Airway epithelial cell (primary cell): ENCODE data around the gene APOBEC4. TPM values are rescaled to one million over a fixed set of nuclear protein-coding genes. Genes with fewer than 3 reads are reported as not detected.

Source experiments
- total RNA-seq: library from RNA; depleted of rRNA; stranded (reverse); fragments of >200 nt; gene quantifications from 2 replicates; pipeline ENCODE4 v1.2.3, GENCODE V29; 2015

APOBEC4 gene
- not detected in 2 replicates for total RNA-seq

GRCh38 chr1:183652547-183653461 lies at the start of gene APOBEC4:
TSS of gene APOBEC4 (minus strand) at chr1:183653316. CDS start at chr1:183648781, 4,535 bp downstream.

GRCh38 chr1:183635606-183636333 lies 17.3 kb downstream of the APOBEC4 start, which contains the start of gene ARPC5:
TSS of gene ARPC5 (minus strand) at chr1:183635783. CDS start at chr1:183635659, 124 bp downstream.

Other genes starting within 250 kb of the APOBEC4 start
- gene NMNAT2, start 234.9 kb downstream of the APOBEC4 start, total RNA-seq: under 0.01 TPM in 1 of 2 replicates, not detected in the other
- 11.5 and 21.6 TPM in 2 replicates for gene SMG7, start 180.8 kb downstream of the APOBEC4 start, total RNA-seq
- gene NCF2, start 62.9 kb downstream of the APOBEC4 start, total RNA-seq: 13.6 and 34.7 TPM in 2 replicates
- gene ARPC5, start 17.5 kb downstream of the APOBEC4 start, total RNA-seq: 98.7 and 111 TPM in 2 replicates
- 2.0 and 2.1 TPM in 2 replicates for gene RGL1, start 151.8 kb upstream of the APOBEC4 start, total RNA-seq